ENCODE measurements around the gene SLC5A2.

DNA sequence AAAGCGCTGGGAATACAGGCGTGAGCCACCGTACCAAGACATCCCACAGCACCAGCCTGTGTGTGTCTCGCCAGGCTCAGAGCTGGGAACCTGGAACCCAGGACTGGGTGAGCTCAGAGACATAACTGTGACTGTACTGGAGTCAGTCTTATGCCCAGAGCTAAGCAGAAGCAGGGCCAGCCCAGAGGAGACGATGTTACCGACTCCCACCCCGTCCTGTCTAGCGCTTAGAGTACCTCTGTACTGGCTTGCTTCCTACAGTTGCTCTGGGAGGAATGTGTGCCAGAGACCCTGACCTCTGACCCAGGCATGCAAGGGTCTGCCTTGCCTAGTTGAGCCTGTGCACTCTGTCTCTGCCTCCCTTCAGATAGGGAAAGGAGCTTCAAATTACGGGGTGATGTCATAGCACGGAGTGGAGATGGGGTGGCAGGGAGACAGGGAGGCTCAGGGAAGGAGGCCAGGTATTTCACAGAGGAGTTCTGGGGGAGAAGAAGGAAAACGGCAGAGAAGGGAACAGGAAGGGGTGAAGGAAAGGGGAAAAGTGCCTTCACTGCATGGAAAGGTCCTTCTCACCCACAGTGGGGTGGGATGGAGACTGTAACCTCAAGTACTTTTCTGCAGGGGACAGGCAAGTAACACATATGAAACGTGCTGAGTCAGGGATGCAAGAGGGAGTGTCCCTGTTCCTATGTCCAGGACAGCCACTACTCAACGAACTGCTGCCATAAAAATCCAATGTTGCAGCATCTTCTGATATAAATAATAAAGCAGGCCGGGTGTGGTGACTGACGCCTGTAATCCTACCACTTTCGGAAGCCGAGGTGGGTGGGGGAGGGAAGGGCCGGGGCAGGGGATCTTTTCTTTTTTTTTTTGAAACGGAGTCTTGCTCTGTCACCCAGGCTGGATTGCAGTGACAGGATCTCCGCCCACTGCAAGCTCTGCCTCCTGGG is 29.4 kb upstream of the SLC5A2 start:
- TF ChIP-seq CTCF (conservative IDR thresholded peaks at IDR 0.05 in 1 of 2, IDR thresholded peaks at IDR 0.05 in 1 of 2; ENCODE audit: low read depth in 1 of 2, low read length in 2 of 2) = no peak
- TF ChIP-seq EZH2 (IDR thresholded peaks at IDR 0.05; ENCODE audit: low read length, missing control alignments) = no peak
